ENCODE results near the gene DBH.

DBH gene

GRCh38 chr9:133701321-133701980, 65.3 kb downstream of the DBH start:
- TF ChIP-seq CREB1 (IDR thresholded peaks at IDR 0.05; ENCODE audit: low read depth) (no peak), RAD21 (IDR thresholded peaks at IDR 0.05; ENCODE audit: low read depth) (no peak), TEAD4 (IDR thresholded peaks at IDR 0.05) (no peak), EP300 (IDR thresholded peaks at IDR 0.05; ENCODE audit: borderline replicate concordance) (no peak), CEBPB (IDR thresholded peaks at IDR 0.05) (no peak), TAF1 (IDR thresholded peaks at IDR 0.05; ENCODE audit: low read depth) (no peak), TCF12 (IDR thresholded peaks at IDR 0.05; ENCODE audit: low read depth) (no peak), MAX (IDR thresholded peaks at IDR 0.05) (no peak), FOXM1 (IDR thresholded peaks at IDR 0.05; ENCODE audit: borderline replicate concordance, low read depth) (no peak), ZBTB7A (IDR thresholded peaks at IDR 0.05; ENCODE audit: low read depth) (no peak), EGR1 (IDR thresholded peaks at IDR 0.05) (no peak), NFIC (IDR thresholded peaks at IDR 0.05) (no peak), REST (IDR thresholded peaks at IDR 0.05; ENCODE audit: low read depth) (no peak), YY1 (IDR thresholded peaks at IDR 0.05; ENCODE audit: low read depth) (no peak)
- TF ChIP-seq, protein P1, sequence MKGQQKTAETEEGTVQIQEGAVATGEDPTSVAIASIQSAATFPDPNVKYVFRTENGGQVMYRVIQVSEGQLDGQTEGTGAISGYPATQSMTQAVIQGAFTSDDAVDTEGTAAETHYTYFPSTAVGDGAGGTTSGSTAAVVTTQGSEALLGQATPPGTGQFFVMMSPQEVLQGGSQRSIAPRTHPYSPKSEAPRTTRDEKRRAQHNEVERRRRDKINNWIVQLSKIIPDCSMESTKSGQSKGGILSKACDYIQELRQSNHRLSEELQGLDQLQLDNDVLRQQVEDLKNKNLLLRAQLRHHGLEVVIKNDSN (IDR thresholded peaks at IDR 0.05), result no peak

- TF ChIP-seq NFIC (IDR thresholded peaks at IDR 0.05) (no peak), TEAD4 (IDR thresholded peaks at IDR 0.05) (no peak), ZBTB7A (IDR thresholded peaks at IDR 0.05; ENCODE audit: low read depth) (no peak), CREB1 (IDR thresholded peaks at IDR 0.05; ENCODE audit: low read depth) (no peak), FOXM1 (IDR thresholded peaks at IDR 0.05; ENCODE audit: borderline replicate concordance, low read depth) (no peak), CEBPB (IDR thresholded peaks at IDR 0.05) (no peak), EP300 (IDR thresholded peaks at IDR 0.05; ENCODE audit: borderline replicate concordance) (no peak), YY1 (IDR thresholded peaks at IDR 0.05; ENCODE audit: low read depth) (no peak), RAD21 (IDR thresholded peaks at IDR 0.05; ENCODE audit: low read depth) (no peak), TCF12 (IDR thresholded peaks at IDR 0.05; ENCODE audit: low read depth) (no peak), REST (IDR thresholded peaks at IDR 0.05; ENCODE audit: low read depth) (no peak), TAF1 (IDR thresholded peaks at IDR 0.05; ENCODE audit: low read depth) (no peak), EGR1 (IDR thresholded peaks at IDR 0.05) (no peak), MAX (IDR thresholded peaks at IDR 0.05) (no peak)
- TF ChIP-seq, protein P1 (IDR thresholded peaks at IDR 0.05), result no peak
Observed at GRCh38 chr9:133701981-133702797, 66.0 kb downstream of the DBH start.

- TF ChIP-seq TEAD4 (IDR thresholded peaks at IDR 0.05), result no peak
- TF ChIP-seq EP300 (IDR thresholded peaks at IDR 0.05; ENCODE audit: borderline replicate concordance), result no peak
- TF ChIP-seq MAX (IDR thresholded peaks at IDR 0.05), result no peak
- TF ChIP-seq FOXM1 (IDR thresholded peaks at IDR 0.05; ENCODE audit: borderline replicate concordance, low read depth), result no peak
- TF ChIP-seq TAF1 (IDR thresholded peaks at IDR 0.05; ENCODE audit: low read depth), result no peak
- TF ChIP-seq EGR1 (IDR thresholded peaks at IDR 0.05), result no peak
- TF ChIP-seq YY1 (IDR thresholded peaks at IDR 0.05; ENCODE audit: low read depth), result no peak
- no peak for TF ChIP-seq REST (IDR thresholded peaks at IDR 0.05; ENCODE audit: low read depth)
- TF ChIP-seq TCF12 (IDR thresholded peaks at IDR 0.05; ENCODE audit: low read depth), result no peak
- TF ChIP-seq CEBPB (IDR thresholded peaks at IDR 0.05), result no peak
- no peak for TF ChIP-seq RAD21 (IDR thresholded peaks at IDR 0.05; ENCODE audit: low read depth)
- TF ChIP-seq, protein P1 (IDR thresholded peaks at IDR 0.05), result no peak
- TF ChIP-seq NFIC (IDR thresholded peaks at IDR 0.05), result no peak
- no peak for TF ChIP-seq ZBTB7A (IDR thresholded peaks at IDR 0.05; ENCODE audit: low read depth)
- no peak for TF ChIP-seq CREB1 (IDR thresholded peaks at IDR 0.05; ENCODE audit: low read depth)
Observed at GRCh38 chr9:133702798-133703590, 66.8 kb downstream of the DBH start.

Data from Ishikawa (cell line).